SU-DHL-6 (cell line): ENCODE data around the gene NUP210.
"Not testable (repeated sequence)": the region's sequence is repeated elsewhere in the genome, so short reads cannot be mapped to it uniquely, and the experiment has no call there.

Experiments
- H2AFZ ChIP-seq: fragments of 200-600 bp; sonication (generic); 2 replicates; pipeline ENCODE4 v1.6.1; 2014; ENCODE audit warnings: low read depth, mild to moderate bottlenecking, moderate library complexity, mixed read lengths, antibody characterized with exemption, low read length; ENCODE audit not compliant: severe bottlenecking
- H3F3A ChIP-seq: fragments of 200-600 bp; shearing (Covaris generic); 2 replicates; pipeline ENCODE4 v1.6.0; 2016; ENCODE audit warnings: antibody characterized with exemption, mild to moderate bottlenecking; ENCODE audit not compliant: insufficient read depth
- H3K27ac ChIP-seq: fragments of 200-600 bp; sonication (generic); 2 replicates; pipeline ENCODE4 v1.5.1; 2016; ENCODE audit warnings: low read depth, mild to moderate bottlenecking, low read length, moderate library complexity, mixed read lengths
- H3K27me3 ChIP-seq: fragments of 200-600 bp; sonication (generic), shearing (Covaris generic); 2 replicates; pipeline ENCODE4 v1.6.0; 2014; ENCODE audit warnings: mild to moderate bottlenecking, low read length
- H3K36me3 ChIP-seq: fragments of 200-600 bp; sonication (generic); 2 replicates; pipeline ENCODE4 v1.6.1; 2014; ENCODE audit warnings: mild to moderate bottlenecking, low read length, mixed read lengths
- H3K4me2 ChIP-seq: fragments of 300-600, 200-600 bp; shearing (Covaris generic), sonication (generic); 2 replicates; pipeline ENCODE4 v1.6.0; 2014; ENCODE audit warnings: low read length, low read depth, mild to moderate bottlenecking; ENCODE audit not compliant: poor library complexity, severe bottlenecking
- H3K4me3 ChIP-seq: fragments of 200-600 bp; sonication (generic); 2 replicates; pipeline ENCODE4 v1.5.1; 2014; ENCODE audit warnings: antibody characterized with exemption, low read length, mild to moderate bottlenecking, mixed read lengths; ENCODE audit not compliant: insufficient read depth, poor library complexity, severe bottlenecking
- H3K79me2 ChIP-seq: fragments of 200-600 bp; sonication (generic); 2 replicates; pipeline ENCODE4 v1.6.1; 2014; ENCODE audit warnings: mild to moderate bottlenecking, low read length, moderate library complexity; ENCODE audit not compliant: insufficient read depth
- H3K9ac ChIP-seq: fragments of 200-600 bp; sonication (generic); 2 replicates; pipeline ENCODE4 v1.7.0; 2014; ENCODE audit warnings: mild to moderate bottlenecking, low read length
- H3K9me2 ChIP-seq: fragments of 200-600 bp; sonication (generic); replicated peaks from 2 replicates; pipeline ENCODE4 v1.6.1; 2014; ENCODE audit warnings: low read length; ENCODE audit not compliant: insufficient read depth
- H3K9me3 ChIP-seq: fragments of 200-600 bp; sonication (generic); 2 replicates; pipeline ENCODE4 v1.6.1; 2014; ENCODE audit warnings: low read length, mixed read lengths; ENCODE audit not compliant: insufficient read depth
- H4K20me1 ChIP-seq: fragments of 200-600 bp; sonication (generic); 2 replicates; pipeline ENCODE4 v1.6.1; 2014; ENCODE audit warnings: low read depth, mild to moderate bottlenecking, antibody characterized with exemption, low read length, moderate library complexity, mixed read lengths
- CTCF ChIP-seq: fragments of 200-600 bp; sonication (generic); IDR thresholded peaks from one replicate; pipeline ENCODE4 v1.5.1; 2017; ENCODE audit warnings: antibody characterized with exemption, mild to moderate bottlenecking, low read length, moderate library complexity; ENCODE audit not compliant: insufficient read depth, poor library complexity, severe bottlenecking
- EZH2phosphoT487 ChIP-seq: fragments of 200-600 bp; sonication (generic), shearing (Covaris generic); conservative IDR thresholded peaks from 2 replicates; pipeline ENCODE4 v1.6.1; 2018; ENCODE audit warnings: mild to moderate bottlenecking, antibody characterized with exemption, low read length, moderate library complexity, mixed read lengths

NUP210 gene

GRCh38 chr3:13433912-13434311, 13.8 kb upstream of the NUP210 start:
- H3K9ac ChIP-seq: no peak overlapping the region
- TF ChIP-seq CTCF: no peak
- no peak for TF ChIP-seq EZH2phosphoT487
- H3K9me2 ChIP-seq: no peaks in the 10 kb centered on the region
- H3K36me3 ChIP-seq: no peaks in the 10 kb centered on the region
- no peaks in the 10 kb centered on the region for H4K20me1 ChIP-seq
- no peak overlapping the region for H2AFZ ChIP-seq
- H3K27ac ChIP-seq: no peak overlapping the region
- no peak overlapping the region for H3K4me3 ChIP-seq
- H3K9me3 ChIP-seq: no peaks in the 10 kb centered on the region
- H3K79me2 ChIP-seq: no peaks in the 10 kb centered on the region
- no peaks in the 10 kb centered on the region for H3K27me3 ChIP-seq
- H3K4me2 ChIP-seq: no peak overlapping the region
- H3F3A ChIP-seq: no peaks in the 10 kb centered on the region

DNA sequence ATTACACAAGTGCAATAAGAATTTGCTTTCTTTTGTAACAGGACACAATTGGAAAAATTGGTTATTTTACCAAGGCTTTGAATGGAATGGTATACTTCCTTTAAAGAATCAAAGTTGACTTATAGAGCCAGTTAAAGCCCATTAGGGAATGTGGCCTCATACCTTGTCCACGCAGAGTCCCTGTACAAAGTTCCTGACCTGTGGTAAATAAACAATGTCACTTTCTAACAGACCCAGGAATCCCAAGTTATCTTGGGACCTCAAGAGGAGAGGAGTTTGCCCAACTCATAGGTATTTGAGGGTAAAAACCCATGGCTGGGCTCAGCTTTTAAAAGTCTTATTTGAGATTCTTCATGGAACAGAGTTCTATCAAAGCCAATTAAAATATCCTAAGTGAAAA, 12.0 kb upstream of the NUP210 start:
- TF ChIP-seq CTCF (no peak), EZH2phosphoT487 (no peak)
- H3K4me3 ChIP-seq: no peak overlapping the region
- H3K9me2 ChIP-seq: no peaks in the 10 kb centered on the region
- no peaks in the 10 kb centered on the region for H3K27me3 ChIP-seq
- H3K4me2 ChIP-seq: no peak overlapping the region
- H3K36me3 ChIP-seq: no peaks in the 10 kb centered on the region
- H3F3A ChIP-seq: no peaks in the 10 kb centered on the region
- no peak overlapping the region for H3K27ac ChIP-seq
- no peaks in the 10 kb centered on the region for H3K9me3 ChIP-seq
- no peaks in the 10 kb centered on the region for H3K79me2 ChIP-seq
- no peak overlapping the region for H3K9ac ChIP-seq
- no peaks in the 10 kb centered on the region for H4K20me1 ChIP-seq
- H2AFZ ChIP-seq: no peak overlapping the region

- H3K4me2 ChIP-seq, H2AFZ ChIP-seq, H3F3A ChIP-seq, H3K9me3 ChIP-seq, H3K4me3 ChIP-seq, H3K9me2 ChIP-seq, H3K79me2 ChIP-seq, H4K20me1 ChIP-seq, H3K27ac ChIP-seq, H3K27me3 ChIP-seq, H3K9ac ChIP-seq, H3K36me3 ChIP-seq: not testable (repeated sequence)
Measured at GRCh38 chr3:13430411-13430875, 10.3 kb upstream of the NUP210 start.

GRCh38 chr3:13429631-13430291, 9.6 kb upstream of the NUP210 start:
- no peaks in the 10 kb centered on the region for H3K36me3 ChIP-seq
- H3K9me2 ChIP-seq: no peaks in the 10 kb centered on the region
- H3K9ac ChIP-seq: no peak overlapping the region
- no peaks in the 10 kb centered on the region for H3K79me2 ChIP-seq
- H3K4me2 ChIP-seq: no peak overlapping the region
- H3F3A ChIP-seq: no peaks in the 10 kb centered on the region
- no peak overlapping the region for H3K27ac ChIP-seq
- TF ChIP-seq EZH2phosphoT487: no peak
- TF ChIP-seq CTCF: no peak
- H3K4me3 ChIP-seq: no peak overlapping the region
- H3K27me3 ChIP-seq: no peaks in the 10 kb centered on the region
- H3K9me3 ChIP-seq: no peaks in the 10 kb centered on the region
- no peaks in the 10 kb centered on the region for H4K20me1 ChIP-seq
- H2AFZ ChIP-seq: no peak overlapping the region

- H2AFZ ChIP-seq: not testable (repeated sequence)
Measured at GRCh38 chr3:13428678-13429077, 8.6 kb upstream of the NUP210 start.

More at GRCh38 chr3:13428678-13429077, 8.6 kb upstream of the NUP210 start:
- H3K27ac ChIP-seq, H3K36me3 ChIP-seq, H3K9ac ChIP-seq, H3K9me2 ChIP-seq, H3K4me2 ChIP-seq, H3K4me3 ChIP-seq, H4K20me1 ChIP-seq, H3F3A ChIP-seq, H3K27me3 ChIP-seq, H3K9me3 ChIP-seq, H3K79me2 ChIP-seq: not testable (repeated sequence)
